ENCODE measurements around the gene MROH8. TPM values are rescaled to one million over a fixed set of nuclear protein-coding genes. Genes with fewer than 3 reads are reported as not detected.
A peak's percentile ranks its signal among the peaks of the same experiment; 100 is the strongest.

MROH8 gene
- total RNA-seq (2014; rRNA removed; shearing (Covaris generic)) = 2.0 and 2.1 TPM in 2 replicates

GRCh38 chr20:37178839-37179682, at the start of gene MROH8, which contains the start of gene RPN2:
MROH8 (minus strand) TSS chr20:37179548.
RPN2 (plus strand) TSS chr20:37179330; CDS start chr20:37179357, 27 bp downstream.
- Histone ChIP-seq H3K36me3 (peaks cover 8% of the 10 kb centered on the region), H3K27me3 (no peaks in the 10 kb centered on the region), H3K4me3 (peak within 1 kb of the TSS; percentile 94), H3K27ac (peak within 1 kb of the TSS; percentile 99), H3K4me1 (0 out of 2 replicates have a peak, but pooled peaks cover 4% of the 10 kb centered on the region), H3K9me3 (replicated peaks) (no peaks in the 10 kb centered on the region)
- peak; percentile 100 for DNase-seq

- H3K9me3 ChIP-seq (replicated peaks) = no peaks in the 10 kb centered on the region
- H3K4me3 ChIP-seq = no peak overlapping the region
- DNase-seq = no peak
- H3K36me3 ChIP-seq = peaks cover 89% of the 10 kb centered on the region
- H3K27ac ChIP-seq = no peak overlapping the region
- no peaks in the 10 kb centered on the region for H3K27me3 ChIP-seq
- peaks cover 31% of the 10 kb centered on the region for H3K4me1 ChIP-seq
Measured at GRCh38 chr20:37228656-37229055, 49.3 kb upstream of the MROH8 start.

GRCh38 chr20:37228082-37228481, 48.7 kb upstream of the MROH8 start:
- peaks cover 89% of the 10 kb centered on the region for H3K36me3 ChIP-seq
- no peak overlapping the region for H3K27ac ChIP-seq
- no peaks in the 10 kb centered on the region for H3K27me3 ChIP-seq
- no peak overlapping the region for H3K4me3 ChIP-seq
- H3K4me1 ChIP-seq = peaks cover 25% of the 10 kb centered on the region
- no peaks in the 10 kb centered on the region for H3K9me3 ChIP-seq (replicated peaks)
- no peak for DNase-seq

- no peak overlapping the region for H3K27ac ChIP-seq
- H3K4me1 ChIP-seq = peaks cover 13% of the 10 kb centered on the region
- no peaks in the 10 kb centered on the region for H3K27me3 ChIP-seq
- no peak for DNase-seq
- no peak overlapping the region for H3K4me3 ChIP-seq
- H3K9me3 ChIP-seq (replicated peaks) = no peaks in the 10 kb centered on the region
- H3K36me3 ChIP-seq = peaks cover 92% of the 10 kb centered on the region
Measured at GRCh38 chr20:37226889-37227288, 47.5 kb upstream of the MROH8 start.

GRCh38 chr20:37225146-37225545, 45.8 kb upstream of the MROH8 start:
- Histone ChIP-seq H3K36me3 (peaks cover 87% of the 10 kb centered on the region), H3K4me3 (no peak overlapping the region), H3K4me1 (no peaks in the 10 kb centered on the region)

GRCh38 chr20:37223053-37223452, 43.7 kb upstream of the MROH8 start:
- H3K36me3 ChIP-seq = peaks cover 78% of the 10 kb centered on the region
- no peaks in the 10 kb centered on the region for H3K4me1 ChIP-seq
- no peak for DNase-seq
- H3K27ac ChIP-seq = no peak overlapping the region
- H3K9me3 ChIP-seq (replicated peaks) = no peaks in the 10 kb centered on the region
- no peak overlapping the region for H3K4me3 ChIP-seq
- H3K27me3 ChIP-seq = no peaks in the 10 kb centered on the region

More at GRCh38 chr20:37225146-37225545, 45.8 kb upstream of the MROH8 start:
- Histone ChIP-seq H3K27ac (no peak overlapping the region), H3K9me3 (replicated peaks) (no peaks in the 10 kb centered on the region), H3K27me3 (no peaks in the 10 kb centered on the region)
- no peak for DNase-seq

- no peak overlapping the region for H3K27ac ChIP-seq
- peaks cover 77% of the 10 kb centered on the region for H3K36me3 ChIP-seq
- no peaks in the 10 kb centered on the region for H3K27me3 ChIP-seq
- no peaks in the 10 kb centered on the region for H3K4me1 ChIP-seq
- no peaks in the 10 kb centered on the region for H3K9me3 ChIP-seq (replicated peaks)
- no peak for DNase-seq
- no peak overlapping the region for H3K4me3 ChIP-seq
Measured at GRCh38 chr20:37222086-37222485, 42.7 kb upstream of the MROH8 start.

GRCh38 chr20:37220731-37221130, 41.4 kb upstream of the MROH8 start:
- no peak for DNase-seq

GRCh38 chr20:37219751-37220668, 40.7 kb upstream of the MROH8 start:
- no peak overlapping the region for H3K4me3 ChIP-seq
- H3K36me3 ChIP-seq = peaks cover 73% of the 10 kb centered on the region
- no peaks in the 10 kb centered on the region for H3K27me3 ChIP-seq
- H3K4me1 ChIP-seq = no peaks in the 10 kb centered on the region
- H3K9me3 ChIP-seq (replicated peaks) = no peaks in the 10 kb centered on the region
- DNase-seq = no peak
- no peak overlapping the region for H3K27ac ChIP-seq

More at GRCh38 chr20:37220731-37221130, 41.4 kb upstream of the MROH8 start:
- no peak overlapping the region for H3K4me3 ChIP-seq
- H3K9me3 ChIP-seq (replicated peaks) = no peaks in the 10 kb centered on the region
- H3K27ac ChIP-seq = no peak overlapping the region
- H3K27me3 ChIP-seq = no peaks in the 10 kb centered on the region
- no peaks in the 10 kb centered on the region for H3K4me1 ChIP-seq
- peaks cover 75% of the 10 kb centered on the region for H3K36me3 ChIP-seq

- no peak overlapping the region for H3K4me3 ChIP-seq
- H3K36me3 ChIP-seq = peaks cover 71% of the 10 kb centered on the region
Measured at GRCh38 chr20:37218976-37219375, 39.6 kb upstream of the MROH8 start.

GRCh38 chr20:37218441-37218840, 39.1 kb upstream of the MROH8 start:
- Histone ChIP-seq H3K9me3 (replicated peaks) (no peaks in the 10 kb centered on the region), H3K36me3 (peaks cover 71% of the 10 kb centered on the region), H3K4me1 (no peaks in the 10 kb centered on the region), H3K27ac (no peak overlapping the region), H3K27me3 (no peaks in the 10 kb centered on the region), H3K4me3 (no peak overlapping the region)
- DNase-seq = no peak

More at GRCh38 chr20:37218976-37219375, 39.6 kb upstream of the MROH8 start:
- DNase-seq = no peak
- no peaks in the 10 kb centered on the region for H3K9me3 ChIP-seq (replicated peaks)
- no peaks in the 10 kb centered on the region for H3K27me3 ChIP-seq
- H3K4me1 ChIP-seq = no peaks in the 10 kb centered on the region
- H3K27ac ChIP-seq = no peak overlapping the region

- no peak for DNase-seq
- Histone ChIP-seq H3K9me3 (replicated peaks) (no peaks in the 10 kb centered on the region), H3K27ac (no peak overlapping the region), H3K36me3 (peaks cover 90% of the 10 kb centered on the region), H3K4me1 (peaks cover 16% of the 10 kb centered on the region), H3K27me3 (no peaks in the 10 kb centered on the region), H3K4me3 (no peak overlapping the region)
Measured at GRCh38 chr20:37209661-37210314, 30.4 kb upstream of the MROH8 start.

- peaks cover 16% of the 10 kb centered on the region for H3K4me1 ChIP-seq
- no peak for DNase-seq
- H3K27ac ChIP-seq = no peak overlapping the region
- no peak overlapping the region for H3K4me3 ChIP-seq
- H3K36me3 ChIP-seq = peaks cover 90% of the 10 kb centered on the region
- H3K9me3 ChIP-seq (replicated peaks) = no peaks in the 10 kb centered on the region
- no peaks in the 10 kb centered on the region for H3K27me3 ChIP-seq
Measured at GRCh38 chr20:37209193-37209592, 29.8 kb upstream of the MROH8 start.

GRCh38 chr20:37207171-37207570, 27.8 kb upstream of the MROH8 start:
- H3K9me3 ChIP-seq (replicated peaks) = no peaks in the 10 kb centered on the region
- no peak overlapping the region for H3K4me3 ChIP-seq
- H3K4me1 ChIP-seq = peaks cover 16% of the 10 kb centered on the region
- no peaks in the 10 kb centered on the region for H3K27me3 ChIP-seq
- H3K27ac ChIP-seq = 0 out of 2 replicates have a peak overlapping the region, but pooled peaks have one; percentile 4
- H3K36me3 ChIP-seq = peaks cover 87% of the 10 kb centered on the region
- DNase-seq = peak; percentile 78 to 82

Measured in SJCRH30 (cell line).